Esophagus muscularis mucosa (tissue), 4 donors: ENCODE results near the gene PDE8A. TPM values are rescaled to one million over a fixed set of nuclear protein-coding genes. Genes with fewer than 3 reads are reported as not detected.

Experiments used
- DNase-seq: peaks from one replicate; pipeline ENCODE4 v3.0.0-alpha.2; 2017; ENCODE audit errors: extremely low spot score
- H3K27ac ChIP-seq, 4 donors: fragments of 200-600 bp; sonication (generic); replicated peaks in 1 of 4; 1 replicate in 3 of 4; 2 replicates in 1 of 4; pipeline ENCODE4 v1.5.1; 2016 to 2019; ENCODE audit warnings: mild to moderate bottlenecking in 1 of 4
- H3K27me3 ChIP-seq, 4 donors: fragments of 200-600 bp; sonication (generic); one replicate each; pipeline versions ENCODE4 v1.5.1 to v1.6.0; 2016 to 2019
- H3K36me3 ChIP-seq, 4 donors: fragments of 200-600 bp; sonication (generic); one replicate each; pipeline ENCODE4 v1.5.1; 2016 to 2019
- H3K4me1 ChIP-seq, 4 donors: fragments of 200-600 bp; sonication (generic); one replicate each; pipeline ENCODE4 v1.5.1; 2016 to 2019
- H3K4me3 ChIP-seq, 4 donors: fragments of 200-600 bp; sonication (generic); 1 replicate in 2 of 4; 2 replicates in 2 of 4; pipeline ENCODE4 v1.5.1; 2016 to 2019; ENCODE audit warnings: mild to moderate bottlenecking in 4 of 4, moderate library complexity in 1 of 4
- H3K9me3 ChIP-seq, 4 donors: fragments of 200-600 bp; sonication (generic); 1 replicate in 3 of 4; 2 replicates in 1 of 4; pipeline ENCODE4 v1.5.1; 2016 to 2019
- CTCF ChIP-seq, 3 experiments: fragments of 200-600 bp in 2 of 3; fragments of 450-650 bp in 1 of 3; sonication (generic) in 2 of 3; IDR thresholded peaks; one replicate each; pipeline ENCODE4 v1.5.1; 2017 to 2019; ENCODE audit warnings: antibody characterized with exemption in 3 of 3, mild to moderate bottlenecking in 2 of 3, moderate library complexity in 1 of 3
- EP300 ChIP-seq: sonication (generic); formaldehyde crosslinking; IDR thresholded peaks from one replicate; pipeline ENCODE4 v1.6.1; 2017; ENCODE audit warnings: antibody characterized with exemption
- POLR2A ChIP-seq: fragments of 450-650 bp; IDR thresholded peaks from one replicate; pipeline ENCODE4 v1.6.1; 2017; ENCODE audit warnings: antibody characterized with exemption, moderate library complexity, mild to moderate bottlenecking, low read depth
- POLR2AphosphoS5 ChIP-seq, 2 donors: sonication (generic); formaldehyde crosslinking; IDR thresholded peaks; one replicate each; pipeline ENCODE4 v1.6.1; 2017; ENCODE audit warnings: antibody characterized with exemption in 2 of 2
- WGBS: methylation state at CpG from one replicate; pipeline ENCODE4 v1.1.5; 2018; 5-methylcytosine and 5-hydroxymethylcytosine counted together
- intact Hi-C: fragments of 100-400 bp; cut with DNase I; formaldehyde crosslinking; loops from one replicate; pipeline ENCODE4 v1.15.1; 2023
- total RNA-seq, 4 donors: library from RNA; depleted of rRNA; stranded (reverse); fragments of >200 nt; gene quantifications; one replicate each; pipeline versions ENCODE4 v1.1.0 to v1.2.1, GENCODE V29; 2016

PDE8A gene
- total RNA-seq, 4 donors from 2014 or later = 31.6 to 36.1 (median 32.5) TPM

DNA sequence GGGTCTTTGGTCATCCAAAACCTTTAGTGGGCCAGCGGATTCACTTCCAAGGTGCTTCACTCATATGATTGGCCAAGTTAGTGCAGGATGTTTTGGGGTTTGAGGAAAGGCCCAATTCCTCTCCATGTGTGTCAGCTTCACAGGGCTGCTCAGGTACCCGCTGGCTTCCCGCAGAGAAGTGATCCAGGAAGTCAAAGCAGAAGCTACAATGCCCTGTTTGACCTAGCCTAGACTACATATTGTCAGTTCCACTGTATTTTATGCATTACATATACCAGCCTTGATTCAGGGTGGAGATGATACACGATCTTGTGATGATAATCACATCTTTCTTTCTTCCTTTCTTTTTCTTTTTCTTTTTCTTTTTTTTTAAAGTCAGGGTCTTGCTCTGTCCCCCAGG, 32.1 kb downstream of the PDE8A start:
- no peak for DNase-seq
- WGBS = 93% methylated on average over 4 of the region's 4 CpGs
- TF ChIP-seq POLR2A (no peak), POLR2AphosphoS5 (IDR thresholded peaks at IDR 0.05) (no peak), CTCF (IDR thresholded peaks at IDR 0.05) (no peak), EP300 (no peak)
- Histone ChIP-seq H3K36me3 (no peaks in the 10 kb centered on the region), H3K27ac (peak overlapping the region in 1 of 4 donors; percentile 5), H3K4me1 (peaks cover 35 to 49% (median 44%) of the 10 kb centered on the region in 4 donors), H3K4me3 (no peak overlapping the region), H3K9me3 (no peaks in the 10 kb centered on the region), H3K27me3 (no peaks in the 10 kb centered on the region)
- intact Hi-C loops = loop anchor here (2.0 kb wide), 1 partner anchor 17 kb away; no protein-coding TSS in a partner anchor

DNA sequence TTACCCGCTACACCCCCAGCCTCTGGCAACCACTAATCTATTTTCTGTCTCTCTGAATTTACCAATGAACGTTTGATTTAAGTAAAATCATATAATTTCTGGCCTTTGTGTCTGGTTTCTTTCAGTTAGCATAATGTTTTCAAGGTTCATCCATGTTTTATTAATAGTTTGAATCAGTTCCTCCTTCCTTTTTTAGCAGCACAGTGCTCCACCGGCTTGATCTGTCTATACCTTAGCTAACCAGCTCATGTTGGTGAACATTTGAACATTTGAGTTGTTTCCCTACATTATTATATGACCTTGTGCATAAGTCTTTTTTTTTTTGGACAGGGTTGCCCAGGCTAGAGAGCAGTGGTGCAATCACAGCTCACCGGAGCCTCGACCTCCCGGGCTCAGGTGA, 33.3 kb downstream of the PDE8A start:
- DNase-seq = no peak
- Histone ChIP-seq H3K27ac (no peak overlapping the region), H3K36me3 (no peaks in the 10 kb centered on the region), H3K9me3 (no peaks in the 10 kb centered on the region), H3K4me1 (peaks cover 23 to 38% (median 33%) of the 10 kb centered on the region in 4 donors), H3K27me3 (no peaks in the 10 kb centered on the region), H3K4me3 (no peak overlapping the region)
- 73% methylated on average over 6 of the region's 6 CpGs for WGBS
- intact Hi-C loops = loop anchor here (2.0 kb wide), 1 partner anchor 18 kb away; no protein-coding TSS in a partner anchor
- TF ChIP-seq EP300 = no peak
- TF ChIP-seq POLR2A = no peak
- no peak for TF ChIP-seq CTCF (IDR thresholded peaks at IDR 0.05)
- no peak for TF ChIP-seq POLR2AphosphoS5 (IDR thresholded peaks at IDR 0.05)

GRCh38 chr15:85016275-85016674, 34.6 kb downstream of the PDE8A start:
- TF ChIP-seq POLR2A = no peak
- TF ChIP-seq EP300 = no peak
- no peak for TF ChIP-seq CTCF (IDR thresholded peaks at IDR 0.05)
- TF ChIP-seq POLR2AphosphoS5 (IDR thresholded peaks at IDR 0.05) = no peak
- Histone ChIP-seq H3K27me3 (no peaks in the 10 kb centered on the region), H3K9me3 (no peaks in the 10 kb centered on the region), H3K36me3 (no peaks in the 10 kb centered on the region), H3K4me3 (no peak overlapping the region), H3K27ac (no peak overlapping the region), H3K4me1 (peaks cover 10 to 29% (median 22%) of the 10 kb centered on the region in 4 donors)
- no peak for DNase-seq
- intact Hi-C loops = no loop called here

DNA sequence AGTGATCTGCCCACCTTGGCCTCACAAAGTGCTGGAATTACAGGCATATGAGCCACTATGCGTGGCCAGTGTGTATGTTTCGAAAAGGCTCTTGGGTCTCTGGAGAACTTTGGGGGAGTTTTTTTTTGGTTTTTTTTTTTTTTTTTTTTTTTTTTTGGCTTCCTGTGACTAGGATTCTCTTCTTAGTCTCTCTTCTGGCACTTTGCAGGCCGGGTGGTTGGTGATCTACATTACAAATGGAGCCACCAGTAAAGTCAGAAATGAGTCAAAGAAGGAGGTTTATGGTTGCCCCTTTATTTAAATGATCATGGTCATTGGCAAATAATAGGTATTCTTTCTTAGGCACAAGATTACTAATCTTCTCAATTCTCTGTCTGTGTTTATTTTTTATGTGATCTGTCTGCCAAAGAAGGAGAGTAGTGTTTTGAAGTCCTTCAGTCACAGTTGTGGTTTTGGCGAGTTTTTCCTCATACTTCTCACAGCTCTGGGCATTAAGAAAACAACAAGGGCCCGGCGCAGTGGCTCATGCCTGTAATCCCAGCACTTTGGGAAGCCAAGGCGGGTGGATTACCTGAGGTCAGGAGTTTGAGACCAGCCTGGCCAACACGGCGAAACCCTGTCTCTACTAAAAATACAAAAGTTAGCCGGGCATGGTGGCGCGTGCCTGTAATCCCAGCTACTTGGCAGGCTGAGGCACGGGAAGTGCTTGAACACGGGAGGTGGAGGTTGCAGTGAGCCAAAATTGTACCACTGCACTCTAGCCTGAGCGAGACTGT, 38.3 kb downstream of the PDE8A start:
- Histone ChIP-seq H3K27ac (no peak overlapping the region), H3K4me1 (peaks cover 8 to 40% (median 28%) of the 10 kb centered on the region in 4 donors), H3K27me3 (no peaks in the 10 kb centered on the region), H3K4me3 (no peak overlapping the region), H3K36me3 (no peaks in the 10 kb centered on the region), H3K9me3 (no peaks in the 10 kb centered on the region)
- no peak for DNase-seq
- intact Hi-C loops = no loop called here
- WGBS = 93% methylated on average over 15 of the region's 15 CpGs
- TF ChIP-seq EP300 (no peak), POLR2AphosphoS5 (IDR thresholded peaks at IDR 0.05) (no peak), CTCF (IDR thresholded peaks at IDR 0.05) (no peak), POLR2A (no peak)
